RPMI7951 (cell line): ENCODE results near the gene KLC4. TPM values are rescaled to one million over a fixed set of nuclear protein-coding genes. Genes with fewer than 3 reads are reported as not detected.
"Not testable (repeated sequence)": the region's sequence is repeated elsewhere in the genome, so short reads cannot be mapped to it uniquely, and the experiment has no call there.

ENCODE experiments used
- DNase-seq: peaks from one replicate; pipeline ENCODE4 v3.0.0-alpha.2; 2012; ENCODE audit warnings: low read depth
- total RNA-seq: library from RNA; depleted of rRNA; stranded (reverse); fragments of >200 nt; shearing (Covaris generic); gene quantifications from 2 replicates; pipeline ENCODE4 v1.2.3, GENCODE V29; 2014

Gene KLC4
- total RNA-seq, 1 experiment from 2014 or later, result 9.4 TPM

DNA sequence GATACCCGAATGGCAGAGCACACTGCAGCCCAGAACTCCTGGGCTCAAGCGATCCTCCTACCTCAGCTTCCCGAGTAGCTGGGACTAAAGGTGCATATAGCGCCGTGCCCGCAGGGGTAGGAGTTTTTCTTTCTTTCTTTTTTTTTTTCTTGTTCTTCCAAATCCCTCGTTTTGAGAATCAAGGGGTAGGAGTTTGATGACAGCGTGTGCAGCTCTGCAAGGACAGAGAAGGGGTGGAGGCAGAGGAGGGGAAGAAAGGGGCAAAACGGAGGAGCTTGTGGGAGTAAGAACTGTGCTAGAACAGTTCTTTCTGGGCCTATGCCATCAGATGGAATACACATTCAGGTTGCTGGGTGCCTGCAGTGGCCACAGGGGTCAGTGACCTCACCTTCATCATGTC, 22.7 kb upstream of the KLC4 start:
- no peak for DNase-seq

DNA sequence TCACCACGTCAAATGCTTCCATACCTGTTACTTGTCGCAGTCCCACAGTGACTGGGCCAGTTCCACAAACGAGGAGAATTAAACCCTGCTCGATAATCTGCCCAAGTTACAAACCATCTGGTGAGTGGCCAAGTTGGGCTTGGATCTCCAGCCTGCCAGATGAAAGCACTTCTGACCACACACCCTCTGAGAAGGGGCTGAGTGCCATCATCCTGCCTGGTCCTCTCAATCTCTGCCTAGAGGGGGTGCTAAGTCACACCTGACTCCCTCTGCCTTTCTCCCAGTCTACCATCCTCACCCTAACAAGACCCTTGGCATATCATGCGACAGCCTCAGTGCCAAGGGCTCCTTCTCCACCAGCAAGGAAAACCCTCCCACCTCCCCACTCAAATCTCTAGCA, 22.2 kb upstream of the KLC4 start:
- no peak for DNase-seq

DNA sequence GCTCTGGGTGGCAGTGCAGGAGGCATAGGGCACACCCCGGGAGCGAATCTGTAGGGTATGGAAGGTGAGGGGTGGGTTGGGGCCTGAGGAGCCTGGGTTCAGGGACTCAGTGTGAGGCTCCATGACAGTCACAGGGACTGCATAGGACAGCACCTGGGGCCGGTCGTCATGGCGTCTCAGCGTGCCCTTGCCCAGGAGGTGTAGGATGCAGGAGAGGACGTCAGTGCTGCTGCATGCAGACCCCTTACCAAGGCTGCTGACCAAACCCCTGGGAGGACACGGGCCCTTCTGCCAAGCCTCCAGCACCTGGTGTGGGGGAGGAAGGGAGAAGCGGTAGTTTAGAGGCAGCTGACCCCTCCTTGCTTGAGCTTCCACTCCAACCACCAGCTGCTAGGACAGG, 21.7 kb upstream of the KLC4 start:
- no peak for DNase-seq

DNA sequence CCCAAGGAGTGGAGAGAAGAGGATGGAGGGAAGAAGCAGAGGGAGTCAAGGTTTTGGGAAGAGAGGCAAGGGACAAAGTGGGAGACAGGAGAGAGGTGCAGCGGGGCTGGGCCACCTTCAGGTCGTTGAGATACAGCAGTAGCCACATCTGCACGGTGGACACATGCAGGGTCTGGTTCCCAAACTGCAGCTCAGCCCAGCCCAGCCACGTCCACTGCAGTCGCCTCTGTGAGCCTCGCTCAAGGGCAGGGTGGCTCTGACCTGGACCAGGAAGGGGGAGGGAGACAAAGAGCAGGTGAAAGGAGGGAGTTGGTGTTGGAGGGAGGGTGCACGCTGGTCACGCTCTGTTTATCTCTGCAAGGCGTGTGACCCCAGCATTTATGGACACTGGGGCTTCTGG, 20.7 kb upstream of the KLC4 start:
- DNase-seq, result no peak

DNA sequence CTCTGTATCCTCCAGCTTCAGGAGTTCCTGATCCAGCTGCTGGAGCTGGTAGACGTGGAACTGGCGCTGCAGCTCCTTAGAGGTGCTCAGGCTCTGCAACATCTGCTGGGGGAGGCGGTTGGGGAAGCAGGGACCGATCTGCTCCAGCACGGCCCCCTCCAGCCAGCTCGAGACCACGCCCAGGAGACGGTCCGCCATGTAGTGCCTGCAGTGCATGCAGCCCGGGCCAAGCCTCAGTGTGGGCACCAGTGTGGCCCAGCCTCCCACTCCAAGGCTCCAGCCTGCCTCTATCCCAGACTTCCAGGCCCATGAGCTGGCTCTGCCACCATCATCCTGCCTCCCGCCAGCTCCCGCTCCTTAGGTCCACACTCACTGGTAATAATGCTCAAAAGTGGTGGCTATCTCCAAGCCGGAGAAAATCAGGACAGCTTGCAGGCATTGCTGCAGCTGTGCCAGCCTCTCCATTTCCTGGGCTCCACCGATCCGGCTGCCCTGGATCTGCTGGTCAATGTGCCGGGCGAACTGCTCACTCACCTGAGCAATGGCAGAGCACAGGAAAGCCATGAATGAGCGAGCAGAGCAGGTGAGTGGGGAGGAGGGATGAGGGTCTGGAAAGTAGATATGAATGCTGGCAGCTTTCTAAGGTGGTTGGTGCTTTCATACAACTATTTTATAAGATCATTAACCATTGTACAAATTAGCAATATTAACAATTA, 18.7 kb upstream of the KLC4 start:
- no peak for DNase-seq

DNA sequence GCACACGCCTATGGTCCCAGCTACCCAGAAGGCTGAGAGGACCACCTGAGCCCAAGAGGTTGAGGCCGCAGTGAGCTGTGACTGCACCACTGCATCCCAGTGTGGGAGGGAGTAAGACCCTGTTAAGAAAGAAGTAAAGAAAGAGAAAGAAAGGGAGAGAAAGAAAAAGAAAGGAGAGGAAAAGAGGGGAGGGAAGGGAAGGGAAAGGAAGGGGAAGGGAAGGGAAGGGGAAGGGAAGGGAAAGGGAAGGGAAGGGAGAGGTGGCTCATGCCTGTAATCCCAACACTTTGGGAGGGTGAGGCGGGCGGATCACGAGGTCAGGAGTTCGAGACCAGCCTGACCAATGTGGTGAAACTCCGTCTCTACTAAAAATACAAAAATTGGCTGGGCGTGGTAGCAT, 18.0 kb upstream of the KLC4 start:
- DNase-seq, result not testable (repeated sequence)

DNA sequence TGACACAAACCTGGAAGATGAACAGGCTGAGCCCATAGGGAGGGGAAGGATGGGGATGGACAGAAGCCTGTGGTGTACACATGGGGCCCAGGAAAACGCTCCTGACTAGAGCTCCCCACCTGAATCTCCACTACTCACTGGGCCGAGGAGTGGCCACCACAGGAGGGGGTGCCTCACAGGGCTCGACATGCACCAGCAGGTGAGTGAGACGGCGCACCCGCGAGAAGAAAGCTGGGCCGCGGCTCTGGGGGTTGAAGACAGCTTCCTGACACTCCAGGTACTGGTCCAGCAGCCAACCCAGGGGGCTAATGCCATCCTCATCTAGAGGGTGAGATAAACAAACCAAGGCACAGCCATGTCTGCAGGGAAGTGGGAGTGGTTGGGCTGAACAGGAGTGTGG, 16.1 kb upstream of the KLC4 start:
- no peak for DNase-seq

DNA sequence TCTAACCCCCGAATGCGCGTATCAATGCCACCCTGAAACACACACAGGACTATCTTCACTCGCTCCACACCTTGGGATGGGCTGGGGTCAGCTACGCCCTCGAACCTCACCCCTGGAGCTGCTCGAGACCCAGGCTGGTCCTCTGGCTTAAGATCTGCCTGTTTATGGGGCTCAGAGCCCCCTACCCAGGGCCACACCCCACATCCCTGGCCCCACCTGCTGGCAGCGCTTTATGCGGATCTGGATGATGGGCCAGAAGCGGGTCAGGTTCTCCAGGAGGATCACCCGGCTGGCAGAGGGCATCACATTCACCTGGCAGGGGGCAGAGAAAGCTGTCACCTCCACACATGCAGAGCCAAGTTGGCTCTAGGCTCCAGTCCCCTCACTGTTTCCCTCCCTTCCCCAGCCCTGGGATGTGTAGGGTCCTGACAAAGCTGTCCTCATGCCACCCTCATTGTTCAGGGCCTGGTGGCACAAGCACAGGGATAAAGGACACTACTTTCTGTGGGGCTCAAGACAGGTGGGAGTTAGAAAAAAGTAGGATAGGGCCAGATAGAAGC, 14.0 kb upstream of the KLC4 start:
- DNase-seq, result no peak

DNA sequence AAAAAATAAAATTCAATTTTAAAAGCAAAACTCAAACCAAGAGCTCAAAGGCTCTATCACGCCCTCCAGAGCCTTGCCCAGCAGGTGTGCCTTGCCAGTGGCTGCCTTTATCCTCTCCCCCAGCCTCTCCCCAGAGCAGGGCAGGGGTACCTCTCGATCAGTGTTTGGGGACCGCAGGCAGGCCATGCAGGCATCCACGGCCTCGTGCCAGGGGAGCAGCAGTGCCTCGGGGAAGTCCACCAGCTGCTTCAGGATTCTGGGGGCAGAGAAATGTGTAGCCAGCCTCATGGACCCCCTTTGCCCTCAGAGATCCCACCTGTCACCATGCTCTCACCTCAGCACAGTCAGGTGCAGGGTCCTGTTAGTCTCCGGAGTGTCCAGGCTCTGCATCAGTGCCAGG, 11.4 kb upstream of the KLC4 start:
- DNase-seq, result no peak

DNA sequence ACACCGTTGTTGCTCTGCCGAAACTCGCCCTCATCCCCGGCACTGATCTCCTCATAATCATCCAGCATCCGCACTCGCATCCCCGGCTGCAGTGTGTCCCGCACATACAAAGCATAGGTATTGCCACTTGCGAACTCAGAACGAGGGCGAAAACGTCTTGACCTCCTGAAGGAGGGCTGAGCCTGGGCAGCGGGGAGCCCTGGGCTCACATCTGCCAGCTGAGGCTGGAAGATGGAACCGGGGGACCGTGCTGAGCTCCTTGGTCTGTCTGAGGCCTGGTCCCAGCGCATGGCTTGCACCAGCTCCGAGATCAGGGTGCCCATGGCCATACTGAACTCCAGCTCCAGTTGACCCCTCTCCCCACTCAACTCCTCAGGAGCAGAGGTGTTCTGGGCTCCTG, 8.4 kb upstream of the KLC4 start:
- no peak for DNase-seq

DNA sequence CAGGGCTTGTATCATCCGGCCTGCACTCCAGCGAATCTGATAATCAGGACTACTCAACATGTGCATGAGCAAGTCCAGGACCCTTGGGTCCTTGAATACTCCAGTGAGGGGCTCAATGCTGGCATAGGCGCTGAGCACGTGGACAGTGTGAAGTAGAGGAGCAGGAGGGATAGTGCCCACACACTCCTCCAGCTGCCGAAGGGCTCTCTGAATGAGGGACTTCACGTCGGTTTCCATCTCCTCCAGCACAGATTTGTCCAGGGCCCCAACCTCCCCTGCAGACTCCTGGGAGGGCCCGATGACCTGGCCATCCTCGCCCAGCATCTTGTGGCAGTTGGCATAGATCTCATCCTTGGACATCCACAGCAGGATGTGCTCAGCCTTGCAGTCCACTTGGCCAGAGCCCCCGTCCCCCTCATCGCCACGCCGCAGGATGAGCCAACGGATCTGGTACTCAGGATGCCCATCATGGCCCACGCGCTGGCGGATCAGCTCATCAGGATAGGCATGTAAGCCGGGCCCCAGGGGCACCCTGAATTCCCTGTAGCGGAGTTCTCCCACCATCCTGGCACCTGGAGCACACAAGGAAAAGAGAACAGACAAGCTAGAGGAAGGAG, 7.1 kb upstream of the KLC4 start:
- no peak for DNase-seq

DNA sequence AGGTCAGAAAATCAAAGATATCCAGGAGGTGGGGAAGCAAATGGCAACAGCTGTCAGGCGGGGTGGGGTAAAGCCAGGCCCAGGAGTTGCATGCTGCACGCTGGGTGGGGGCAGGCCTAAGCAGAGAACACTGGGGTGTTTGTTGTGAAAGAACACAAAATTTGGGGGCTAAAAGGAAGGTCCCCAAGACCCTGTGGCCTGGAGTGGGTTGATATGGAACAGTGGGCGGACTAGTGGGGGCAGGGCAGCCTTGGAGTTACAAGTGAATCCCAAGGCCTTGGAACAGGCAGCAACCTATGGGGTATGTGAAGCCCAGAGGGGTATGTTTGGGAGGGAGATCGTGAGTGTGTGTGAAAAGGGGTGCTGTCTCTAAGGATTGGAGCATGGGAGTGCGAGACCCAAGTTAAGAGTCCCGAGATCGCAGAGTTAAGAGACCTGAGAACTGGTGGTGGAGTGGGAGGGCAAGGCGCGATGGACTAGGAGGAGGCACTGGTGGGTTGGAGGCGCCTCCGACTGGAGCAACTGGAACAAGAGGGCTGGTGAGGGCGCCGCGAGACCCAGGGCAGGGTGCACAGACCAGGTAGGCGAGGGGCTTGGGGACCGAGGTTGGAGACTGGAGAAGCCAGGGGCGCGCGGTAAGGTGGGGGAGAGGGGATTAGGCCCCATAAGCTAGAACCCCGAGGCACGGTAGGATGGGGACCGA, 6.4 kb upstream of the KLC4 start:
- DNase-seq, result no peak

DNA sequence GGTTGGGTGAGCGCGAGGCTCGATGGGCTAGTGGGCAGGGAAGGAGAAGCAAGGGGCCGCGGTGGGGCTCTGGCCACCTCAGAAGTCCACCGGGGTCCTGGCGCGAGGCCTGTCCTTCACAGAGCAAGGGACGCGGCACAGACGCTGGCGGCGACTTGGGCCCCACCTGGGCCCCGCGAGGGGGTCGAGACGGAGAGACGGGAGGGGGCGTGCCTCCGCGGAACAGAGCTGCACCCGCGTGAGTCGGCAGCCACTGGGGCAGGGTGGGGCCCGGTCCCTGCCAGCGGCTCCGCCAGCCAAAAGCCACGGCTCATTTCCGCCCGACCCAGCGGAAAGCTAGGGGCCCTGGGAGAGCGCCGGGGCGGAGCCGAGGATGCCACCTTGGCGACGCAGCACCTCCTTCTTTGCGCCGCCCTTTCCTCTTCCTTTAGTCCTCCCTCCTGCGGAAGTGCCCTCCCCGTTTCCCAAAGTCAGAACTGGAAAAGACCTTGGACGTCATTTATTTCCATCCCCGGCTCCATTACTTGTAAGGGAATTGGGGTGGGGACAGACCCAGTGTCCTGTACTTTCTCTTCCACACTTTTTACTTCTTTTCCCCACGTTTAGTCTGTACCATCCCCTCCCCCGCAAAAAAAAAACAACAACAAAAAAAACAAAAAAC, 5.8 kb upstream of the KLC4 start, which contains the start of gene CUL7:
TSS of gene CUL7 (minus strand) at position 307 of the 661 bp plus-strand sequence. CDS start 1,063 bp downstream, outside the sequence.
- DNase-seq, result peak; percentile 97

DNA sequence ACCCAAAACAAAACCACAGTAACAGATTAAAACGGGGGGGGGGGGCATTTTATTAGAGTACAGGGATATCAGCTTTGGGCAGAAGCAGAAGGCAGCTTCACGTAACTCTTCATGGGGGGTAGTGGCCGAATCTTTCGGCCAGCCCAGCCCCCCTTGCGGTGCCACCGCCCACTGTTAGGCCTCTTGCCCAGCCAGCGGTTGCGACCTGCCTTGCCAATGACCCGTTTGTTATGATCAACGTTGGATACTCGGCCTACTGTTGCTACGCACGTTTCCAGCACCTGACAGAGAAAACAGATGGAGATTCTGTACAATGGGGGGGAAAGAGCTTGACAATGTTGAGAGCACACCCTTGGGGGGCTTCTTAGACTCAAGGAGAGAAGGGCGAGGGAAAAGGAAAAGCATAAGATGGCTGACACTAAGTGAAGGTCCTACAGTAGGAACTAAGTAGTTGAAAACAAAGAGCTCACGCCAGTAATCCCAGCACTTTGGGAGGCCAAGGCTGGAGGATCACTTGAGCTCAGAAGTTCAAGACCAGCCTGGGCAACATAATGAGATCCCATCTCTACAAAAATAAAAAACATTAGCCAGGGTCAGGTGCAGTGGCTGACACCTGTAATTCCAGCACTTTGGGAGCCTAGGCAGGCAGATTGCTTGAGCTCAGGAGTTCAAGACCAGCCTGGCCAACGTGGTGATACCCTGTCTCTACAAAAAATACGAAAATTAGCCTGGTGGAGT, 5.1 kb upstream of the KLC4 start:
- DNase-seq, result peak; percentile 45

DNA sequence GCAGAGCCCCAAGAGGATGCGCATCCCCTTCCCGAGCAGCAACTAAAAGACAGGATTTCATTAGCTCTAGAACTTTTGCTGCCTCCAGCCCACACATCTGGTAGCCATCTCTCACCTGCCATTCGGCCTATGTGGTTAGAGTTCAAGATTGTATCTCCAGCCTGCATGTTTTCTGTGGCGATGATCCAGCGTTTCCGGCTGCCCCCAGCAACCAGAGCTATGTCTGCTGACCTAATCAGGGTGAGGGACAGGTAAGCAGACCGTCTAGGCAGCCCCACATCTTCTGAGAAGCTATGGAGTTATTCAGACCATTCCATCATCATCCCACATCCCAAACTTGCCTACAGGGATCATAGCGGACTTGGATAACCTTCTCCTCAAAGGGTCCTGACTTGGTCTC, 3.5 kb upstream of the KLC4 start:
- no peak for DNase-seq

DNA sequence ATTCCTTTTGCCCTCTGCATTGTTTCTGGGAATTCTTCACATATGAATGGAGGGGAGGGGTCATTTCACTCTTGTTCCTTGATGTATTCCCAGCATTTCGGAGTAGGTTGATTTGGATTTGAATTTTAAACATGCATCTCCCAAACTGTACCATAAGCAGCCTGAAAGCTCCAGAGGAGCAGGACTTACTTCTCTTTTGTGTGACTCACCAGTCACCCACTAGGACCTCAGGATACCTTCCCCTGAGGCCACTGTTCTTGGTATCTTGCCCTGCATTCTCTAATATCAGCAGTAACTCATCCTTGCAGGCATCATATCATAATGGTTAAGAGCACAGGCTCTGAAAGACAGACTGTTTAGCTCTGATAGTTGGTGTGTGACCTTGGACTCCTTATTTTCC, 900 bp upstream of the KLC4 start:
- no peak for DNase-seq

DNA sequence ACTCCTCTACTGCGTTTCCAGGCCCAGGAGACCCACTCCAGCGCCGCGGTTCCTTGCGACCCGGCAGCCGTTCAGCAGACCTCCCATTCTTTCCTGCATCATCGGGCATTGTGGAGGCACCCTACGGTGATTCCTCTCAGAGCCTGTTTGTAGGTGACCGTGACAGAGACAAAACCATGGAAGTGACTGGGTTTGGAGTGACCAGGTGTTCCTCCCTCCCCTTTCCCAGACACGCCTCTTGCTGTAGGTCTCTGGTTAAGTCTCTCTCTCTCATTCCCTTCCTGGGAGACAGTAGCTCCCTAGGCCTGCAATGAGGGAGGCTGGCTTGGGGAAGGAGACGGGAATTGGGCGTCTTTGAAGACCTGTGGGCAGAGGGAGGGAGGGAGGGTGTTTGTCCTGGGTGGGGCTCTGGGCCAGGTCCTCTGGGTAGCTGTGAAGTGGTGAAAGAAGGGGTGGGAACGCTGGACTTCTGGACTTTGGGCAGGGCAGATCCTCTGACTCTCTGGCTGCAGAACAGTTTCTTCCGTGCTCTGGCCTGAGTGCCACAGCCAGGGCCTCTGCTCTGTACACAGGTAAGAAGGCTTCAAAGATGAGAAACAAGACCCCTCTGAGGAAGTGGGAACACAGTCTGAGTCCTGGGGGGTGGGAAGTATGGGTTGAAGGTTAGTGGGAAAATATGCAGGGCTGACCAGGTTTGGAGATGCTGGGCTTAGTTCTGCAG, 763 bp downstream of the KLC4 start:
- no peak for DNase-seq

DNA sequence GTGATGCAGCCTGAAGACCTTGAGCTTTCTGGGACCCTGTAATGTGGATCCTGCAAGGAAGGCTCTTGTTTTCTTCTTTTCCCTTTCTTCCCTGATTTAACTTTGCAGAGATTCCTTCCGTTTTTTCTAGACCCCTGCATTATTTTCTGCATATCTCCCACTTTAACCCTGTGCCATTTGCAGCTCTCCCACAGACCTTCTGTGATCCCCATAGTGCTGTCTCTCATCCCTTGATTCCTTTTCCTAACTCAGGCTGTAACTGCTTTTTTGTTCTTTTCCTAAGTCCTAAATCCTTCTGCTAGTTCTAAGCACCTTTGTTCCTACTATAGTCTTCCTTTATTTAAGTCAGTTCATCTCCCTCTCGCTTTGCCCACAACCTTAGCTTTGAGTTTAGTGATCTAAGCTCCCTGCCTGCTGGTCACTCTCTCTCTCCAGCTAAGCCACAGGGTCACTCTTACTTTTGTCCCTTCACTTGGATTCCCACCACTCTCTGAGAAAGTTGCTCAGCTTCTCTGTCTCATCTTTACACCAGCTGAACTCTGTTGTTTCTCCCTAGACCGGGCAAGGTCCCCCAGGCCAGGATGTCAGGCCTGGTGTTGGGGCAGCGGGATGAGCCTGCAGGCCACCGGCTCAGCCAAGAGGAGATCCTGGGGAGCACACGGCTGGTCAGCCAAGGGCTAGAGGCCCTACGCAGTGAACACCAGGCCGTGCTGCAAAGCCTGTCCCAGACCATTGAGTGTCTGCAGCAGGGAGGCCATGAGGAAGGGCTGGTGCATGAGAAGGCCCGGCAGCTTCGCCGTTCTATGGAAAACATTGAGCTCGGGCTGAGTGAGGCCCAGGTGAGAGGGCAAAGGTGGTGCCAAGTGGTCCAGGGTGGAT, 1.6 kb downstream of the KLC4 start:
- DNase-seq, result no peak

DNA sequence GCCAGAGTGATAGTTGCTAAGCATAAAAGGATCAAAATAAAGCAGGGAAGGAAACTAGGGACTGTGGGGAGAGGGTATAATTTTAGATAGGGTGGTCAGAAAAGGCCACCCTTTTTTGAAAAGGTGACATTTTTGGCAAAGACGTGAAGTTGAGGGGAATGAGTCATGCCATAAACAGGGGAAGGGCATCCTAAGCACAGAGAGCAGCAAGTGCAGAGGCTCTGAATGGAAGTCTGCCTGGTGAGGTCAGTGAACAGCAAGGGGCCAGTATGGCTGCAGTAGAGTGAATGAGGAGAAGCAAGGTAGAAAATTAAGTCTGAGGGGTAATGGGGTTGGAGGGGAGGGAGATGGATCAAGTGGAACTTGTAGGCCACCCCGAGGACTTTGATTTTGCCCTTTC, 2.4 kb downstream of the KLC4 start:
- DNase-seq, result peak; percentile 26

DNA sequence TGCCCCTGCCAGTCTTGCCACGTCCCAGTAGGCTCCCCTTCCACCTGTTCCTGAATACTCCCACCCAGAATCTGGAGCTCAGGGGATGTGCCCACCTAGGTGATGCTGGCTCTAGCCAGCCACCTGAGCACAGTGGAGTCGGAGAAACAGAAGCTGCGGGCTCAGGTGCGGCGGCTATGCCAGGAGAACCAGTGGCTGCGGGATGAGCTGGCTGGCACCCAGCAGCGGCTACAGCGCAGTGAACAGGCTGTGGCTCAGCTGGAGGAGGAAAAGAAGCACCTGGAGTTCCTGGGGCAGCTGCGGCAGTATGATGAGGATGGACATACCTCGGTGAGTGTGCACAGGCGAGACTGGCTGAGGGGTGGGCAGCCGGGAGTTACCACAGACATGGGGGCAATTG, 3.4 kb downstream of the KLC4 start:
- no peak for DNase-seq
